ENCODE data around the gene TPST1.

The TPST1 gene

GRCh38 chr7:66236713-66237303 lies 31.7 kb downstream of the TPST1 start:
- Histone ChIP-seq H3K4me2 (ENCODE audit: low read length) (no peak overlapping the region), H3K4me3 (ENCODE audit: low read length) (no peak overlapping the region), H3K9me3 (ENCODE audit: insufficient read depth, low read length) (no peaks in the 10 kb centered on the region), H3K4me1 (ENCODE audit: low read length) (no peaks in the 10 kb centered on the region), H3K27me3 (ENCODE audit: low read depth, low read length) (no peaks in the 10 kb centered on the region), H3K36me3 (replicated peaks; ENCODE audit: low read depth, low read length) (no peaks in the 10 kb centered on the region), H4K20me1 (ENCODE audit: insufficient read depth, low read length) (no peaks in the 10 kb centered on the region), H2AFZ (ENCODE audit: low read depth, low read length) (no peak overlapping the region), H3K9ac (ENCODE audit: low read length) (no peak overlapping the region), H3K27ac (ENCODE audit: low read length) (no peak overlapping the region), H3K79me2 (ENCODE audit: low read length) (no peaks in the 10 kb centered on the region)
- TF ChIP-seq EZH2phosphoT487 (IDR thresholded peaks at IDR 0.05; ENCODE audit: low read depth): no peak
- TF ChIP-seq, protein P1, sequence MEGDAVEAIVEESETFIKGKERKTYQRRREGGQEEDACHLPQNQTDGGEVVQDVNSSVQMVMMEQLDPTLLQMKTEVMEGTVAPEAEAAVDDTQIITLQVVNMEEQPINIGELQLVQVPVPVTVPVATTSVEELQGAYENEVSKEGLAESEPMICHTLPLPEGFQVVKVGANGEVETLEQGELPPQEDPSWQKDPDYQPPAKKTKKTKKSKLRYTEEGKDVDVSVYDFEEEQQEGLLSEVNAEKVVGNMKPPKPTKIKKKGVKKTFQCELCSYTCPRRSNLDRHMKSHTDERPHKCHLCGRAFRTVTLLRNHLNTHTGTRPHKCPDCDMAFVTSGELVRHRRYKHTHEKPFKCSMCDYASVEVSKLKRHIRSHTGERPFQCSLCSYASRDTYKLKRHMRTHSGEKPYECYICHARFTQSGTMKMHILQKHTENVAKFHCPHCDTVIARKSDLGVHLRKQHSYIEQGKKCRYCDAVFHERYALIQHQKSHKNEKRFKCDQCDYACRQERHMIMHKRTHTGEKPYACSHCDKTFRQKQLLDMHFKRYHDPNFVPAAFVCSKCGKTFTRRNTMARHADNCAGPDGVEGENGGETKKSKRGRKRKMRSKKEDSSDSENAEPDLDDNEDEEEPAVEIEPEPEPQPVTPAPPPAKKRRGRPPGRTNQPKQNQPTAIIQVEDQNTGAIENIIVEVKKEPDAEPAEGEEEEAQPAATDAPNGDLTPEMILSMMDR (IDR thresholded peaks at IDR 0.05; ENCODE audit: low read depth, low read length): no peak

DNA sequence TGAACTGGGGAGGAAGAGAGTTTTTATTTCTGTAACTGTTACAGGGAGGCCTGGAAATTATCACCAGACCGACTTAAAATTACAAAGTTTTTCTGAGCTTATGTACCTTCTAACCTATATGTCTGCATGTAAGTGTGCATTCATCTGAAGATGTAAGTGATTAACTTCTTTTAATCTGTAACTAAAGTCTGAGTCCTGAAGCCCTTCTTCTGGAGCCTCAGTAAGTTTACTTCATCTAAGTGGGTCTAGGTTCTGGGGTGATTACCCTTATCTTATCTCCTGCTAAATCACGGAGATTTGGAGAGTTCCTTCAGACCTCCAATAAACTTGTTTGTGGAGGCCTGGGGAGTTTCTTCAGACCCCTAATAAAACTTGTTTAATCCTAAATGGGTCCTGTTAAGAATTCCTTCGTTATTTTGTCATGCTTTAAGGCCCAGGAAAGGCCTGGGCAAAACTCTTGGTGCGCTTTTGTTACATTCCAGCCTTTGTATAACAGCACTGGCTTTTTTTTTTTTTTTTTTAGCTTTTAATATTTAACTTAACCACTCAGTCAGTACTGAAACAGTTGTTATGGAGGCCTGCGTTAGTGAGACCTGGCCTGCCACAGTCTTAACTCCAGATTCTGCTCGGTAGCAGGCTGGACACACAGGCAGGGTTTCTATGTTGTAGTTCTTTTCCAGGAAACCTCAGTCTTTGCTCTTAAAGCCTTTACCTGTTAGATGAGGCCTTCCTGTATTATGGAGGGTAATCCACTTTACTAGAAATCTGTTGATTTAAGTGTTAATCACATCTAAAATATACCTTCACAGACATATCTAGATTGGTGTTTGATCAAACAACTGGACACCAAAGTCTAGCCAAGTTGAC lies 33.0 kb downstream of the TPST1 start:
- H3K9ac ChIP-seq (ENCODE audit: low read length): no peak overlapping the region
- H3K4me2 ChIP-seq (ENCODE audit: low read length): no peak overlapping the region
- TF ChIP-seq EZH2phosphoT487 (IDR thresholded peaks at IDR 0.05; ENCODE audit: low read depth): no peak
- TF ChIP-seq, protein P1 (IDR thresholded peaks at IDR 0.05; ENCODE audit: low read depth, low read length): no peak
- no peaks in the 10 kb centered on the region for H3K9me3 ChIP-seq (ENCODE audit: insufficient read depth, low read length)
- no peaks in the 10 kb centered on the region for H4K20me1 ChIP-seq (ENCODE audit: insufficient read depth, low read length)
- no peaks in the 10 kb centered on the region for H3K27me3 ChIP-seq (ENCODE audit: low read depth, low read length)
- no peak overlapping the region for H3K4me3 ChIP-seq (ENCODE audit: low read length)
- no peak overlapping the region for H3K27ac ChIP-seq (ENCODE audit: low read length)
- no peaks in the 10 kb centered on the region for H3K4me1 ChIP-seq (ENCODE audit: low read length)
- H2AFZ ChIP-seq (ENCODE audit: low read depth, low read length): no peak overlapping the region
- no peaks in the 10 kb centered on the region for H3K36me3 ChIP-seq (replicated peaks; ENCODE audit: low read depth, low read length)
- no peaks in the 10 kb centered on the region for H3K79me2 ChIP-seq (ENCODE audit: low read length)

DNA sequence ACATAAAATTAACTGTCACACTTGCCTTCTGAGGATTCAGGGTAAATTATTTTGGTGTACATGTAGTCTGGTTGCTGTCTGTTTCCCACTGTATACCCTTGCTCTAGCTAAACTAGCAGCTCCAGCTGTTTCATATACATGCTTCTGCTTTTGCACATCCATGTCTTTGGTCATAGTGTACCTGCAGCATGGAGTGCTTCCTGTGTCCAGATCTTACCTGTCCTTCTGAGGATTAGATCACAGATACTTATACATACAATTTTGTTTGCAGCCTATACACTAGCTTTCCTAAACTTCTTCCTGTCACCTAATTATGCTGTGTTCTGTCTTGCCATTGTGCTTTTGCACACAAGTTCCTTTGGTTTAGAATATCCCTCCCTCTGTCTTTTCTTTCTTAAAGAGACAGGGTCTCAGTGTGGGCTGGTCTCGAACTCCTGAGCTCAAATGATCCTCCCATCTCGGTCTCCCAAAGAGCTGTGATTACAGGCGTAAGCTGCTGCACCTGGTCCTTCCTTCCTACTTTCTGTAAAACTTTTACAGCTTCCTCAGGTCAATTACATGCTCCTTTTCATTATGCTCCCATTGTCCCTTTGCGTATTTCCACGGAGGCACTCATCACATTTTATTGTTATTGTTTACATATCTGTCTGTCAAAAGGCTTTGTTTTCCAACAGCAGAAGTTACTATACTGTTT lies 33.8 kb downstream of the TPST1 start:
- Histone ChIP-seq H3K27ac (ENCODE audit: low read length) (no peak overlapping the region), H3K9ac (ENCODE audit: low read length) (no peak overlapping the region), H3K4me3 (ENCODE audit: low read length) (no peak overlapping the region), H3K36me3 (replicated peaks; ENCODE audit: low read depth, low read length) (no peaks in the 10 kb centered on the region), H3K9me3 (ENCODE audit: insufficient read depth, low read length) (no peaks in the 10 kb centered on the region), H3K27me3 (ENCODE audit: low read depth, low read length) (no peaks in the 10 kb centered on the region), H4K20me1 (ENCODE audit: insufficient read depth, low read length) (no peaks in the 10 kb centered on the region), H2AFZ (ENCODE audit: low read depth, low read length) (no peak overlapping the region), H3K4me2 (ENCODE audit: low read length) (no peak overlapping the region), H3K4me1 (ENCODE audit: low read length) (no peaks in the 10 kb centered on the region), H3K79me2 (ENCODE audit: low read length) (no peaks in the 10 kb centered on the region)
- no peak for TF ChIP-seq EZH2phosphoT487 (IDR thresholded peaks at IDR 0.05; ENCODE audit: low read depth)
- TF ChIP-seq, protein P1 (IDR thresholded peaks at IDR 0.05; ENCODE audit: low read depth, low read length): no peak

- Histone ChIP-seq H3K4me2 (ENCODE audit: low read length) (no peak overlapping the region), H4K20me1 (ENCODE audit: insufficient read depth, low read length) (no peaks in the 10 kb centered on the region), H3K27ac (ENCODE audit: low read length) (no peak overlapping the region), H3K9ac (ENCODE audit: low read length) (no peak overlapping the region), H3K36me3 (replicated peaks; ENCODE audit: low read depth, low read length) (no peaks in the 10 kb centered on the region), H2AFZ (ENCODE audit: low read depth, low read length) (no peak overlapping the region), H3K4me3 (ENCODE audit: low read length) (no peak overlapping the region), H3K79me2 (ENCODE audit: low read length) (no peaks in the 10 kb centered on the region), H3K9me3 (ENCODE audit: insufficient read depth, low read length) (no peaks in the 10 kb centered on the region), H3K27me3 (ENCODE audit: low read depth, low read length) (no peaks in the 10 kb centered on the region), H3K4me1 (ENCODE audit: low read length) (peaks cover 3% of the 10 kb centered on the region)
- TF ChIP-seq EZH2phosphoT487 (IDR thresholded peaks at IDR 0.05; ENCODE audit: low read depth): no peak
- TF ChIP-seq, protein P1 (IDR thresholded peaks at IDR 0.05; ENCODE audit: low read depth, low read length): no peak
These were observed 34.3 kb downstream of the TPST1 start for GRCh38 chr7:66239467-66239856.
